Measurements from ENCODE around the gene SLC66A1. TPM values are rescaled to one million over a fixed set of nuclear protein-coding genes. Genes with fewer than 3 reads are reported as not detected.
"Not testable (repeated sequence)": the region's sequence is repeated elsewhere in the genome, so short reads cannot be mapped to it uniquely, and the experiment has no call there.

SLC66A1 gene
- total RNA-seq, 1 donor: 18.6 TPM

GRCh38 chr1:19273106-19273843 lies 38.9 kb upstream of the SLC66A1 start:
- no peak for DNase-seq (ENCODE audit: low read depth)
- no peak overlapping the region for H3K4me3 ChIP-seq (ENCODE audit: low read depth, low read length)
- no peak for TF ChIP-seq CTCF (IDR thresholded peaks at IDR 0.05; ENCODE audit: insufficient read depth, low read depth, low read length)

- not testable (repeated sequence) for DNase-seq (ENCODE audit: low read depth); H3K4me3 ChIP-seq (ENCODE audit: low read depth, low read length)
Measured at GRCh38 chr1:19273844-19274531, 38.1 kb upstream of the SLC66A1 start.

GRCh38 chr1:19274636-19275035 lies 37.5 kb upstream of the SLC66A1 start:
- no peak for TF ChIP-seq CTCF (IDR thresholded peaks at IDR 0.05; ENCODE audit: insufficient read depth, low read depth, low read length)
- DNase-seq (ENCODE audit: low read depth): no peak
- H3K4me3 ChIP-seq (ENCODE audit: low read depth, low read length): no peak overlapping the region

- H3K4me3 ChIP-seq (ENCODE audit: low read depth, low read length): no peak overlapping the region
- no peak for TF ChIP-seq CTCF (IDR thresholded peaks at IDR 0.05; ENCODE audit: insufficient read depth, low read depth, low read length)
Measured at GRCh38 chr1:19283891-19284290, 28.2 kb upstream of the SLC66A1 start.

GRCh38 chr1:19284881-19285280 lies 27.2 kb upstream of the SLC66A1 start:
- H3K4me3 ChIP-seq (ENCODE audit: low read depth, low read length): no peak overlapping the region
- no peak for DNase-seq (ENCODE audit: low read depth)
- no peak for TF ChIP-seq CTCF (IDR thresholded peaks at IDR 0.05; ENCODE audit: insufficient read depth, low read depth, low read length)

More at GRCh38 chr1:19283891-19284290, 28.2 kb upstream of the SLC66A1 start:
- no peak for DNase-seq (ENCODE audit: low read depth)

- not testable (repeated sequence) for DNase-seq (ENCODE audit: low read depth)
Measured at GRCh38 chr1:19285366-19285765, 26.8 kb upstream of the SLC66A1 start.

GRCh38 chr1:19285807-19286206 lies 26.3 kb upstream of the SLC66A1 start:
- not testable (repeated sequence) for H3K4me3 ChIP-seq (ENCODE audit: low read depth, low read length); DNase-seq (ENCODE audit: low read depth)

More at GRCh38 chr1:19285366-19285765, 26.8 kb upstream of the SLC66A1 start:
- not testable (repeated sequence) for H3K4me3 ChIP-seq (ENCODE audit: low read depth, low read length)

GRCh38 chr1:19287436-19288185 lies 24.5 kb upstream of the SLC66A1 start:
- no peak overlapping the region for H3K4me3 ChIP-seq (ENCODE audit: low read depth, low read length)
- DNase-seq (ENCODE audit: low read depth): no peak
- TF ChIP-seq CTCF (IDR thresholded peaks at IDR 0.05; ENCODE audit: insufficient read depth, low read depth, low read length): no peak

GRCh38 chr1:19288324-19289241 lies 23.5 kb upstream of the SLC66A1 start, which contains the start of gene AKR7A3:
Gene AKR7A3 (minus strand): TSS chr1:19288770. CDS start chr1:19288709, 61 bp downstream.
- peak within 1 kb of the TSS; percentile 56 for H3K4me3 ChIP-seq (ENCODE audit: low read depth, low read length)
- peak; percentile 20 for DNase-seq (ENCODE audit: low read depth)

Measured in fibroblast of villous mesenchyme (primary cell).